ENCODE measurements around the gene MRPL40.

DNA sequence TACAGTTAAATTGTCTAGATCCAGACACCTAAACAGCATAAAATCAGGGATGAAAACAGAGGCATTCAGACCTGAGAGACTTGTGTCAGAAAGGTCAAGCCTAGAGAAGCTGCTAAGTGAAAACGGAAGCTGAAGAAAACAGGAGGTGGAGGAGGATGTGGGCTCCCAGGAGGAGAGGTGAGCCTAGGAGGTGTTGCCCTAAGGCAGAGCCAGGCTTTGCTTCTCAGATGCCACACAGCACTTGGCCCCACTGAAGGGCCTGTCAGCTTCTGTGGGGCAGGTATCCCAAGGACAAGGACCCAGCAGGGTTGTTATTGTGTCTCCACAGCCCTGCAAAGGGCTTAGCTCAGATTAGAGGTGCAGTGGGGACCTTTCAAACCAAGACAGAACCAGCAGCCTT is 32.2 kb downstream of the MRPL40 start:
- TF ChIP-seq CTCF (IDR thresholded peaks at IDR 0.05), result no peak
- no peak for TF ChIP-seq POLR2A (IDR thresholded peaks at IDR 0.05)

Measured in prostate gland (tissue), 2 donors.